SK-N-SH (cell line): ENCODE data around the gene FDX2. TPM values are rescaled to one million over a fixed set of nuclear protein-coding genes. Genes with fewer than 3 reads are reported as not detected.

Source experiments
- CTCF ChIA-PET: fragments of 300-600, 350-600 bp; formaldehyde crosslinking; extraction: SDS; loops from one replicate; lab custom pipeline; 2021; lab: Yijun Ruan, JAX
- POLR2A ChIA-PET: fragments of 350-600 bp; sonication (Branson Sonifier 250); formaldehyde crosslinking; extraction: SDS; loops from one replicate; lab custom pipeline; 2020; ENCODE audit warnings: antibody characterized with exemption, inconsistent platforms; lab: Yijun Ruan, JAX
- DNase-seq: peaks from one replicate; pipeline ENCODE4 v3.0.0; 2012
- H2AFZ ChIP-seq: fragments of 200-600 bp; sonication (generic); 2 replicates; pipeline ENCODE4 v1.8.1; 2016; ENCODE audit warnings: antibody characterized with exemption, mild to moderate bottlenecking, low read depth
- H3F3A ChIP-seq: fragments of 200-600 bp; sonication (generic); replicated peaks from 2 replicates; pipeline ENCODE3; 2016; ENCODE audit warnings: antibody characterized with exemption, mild to moderate bottlenecking; ENCODE audit not compliant: insufficient read depth
- H3K27ac ChIP-seq, 2 experiments: fragments of 200-500 bp in 1 of 2; fragments of 200-600 bp in 1 of 2; sonication (Bioruptor generic) in 1 of 2; sonication (generic), shearing (Covaris generic) in 1 of 2; 2 replicates each; pipeline versions ENCODE4 v1.5.1 to v1.6.1; 2014 to 2016; ENCODE audit warnings: low read depth in 2 of 2, inconsistent platforms in 1 of 2, low read length in 1 of 2, mild to moderate bottlenecking in 1 of 2, mixed read lengths in 1 of 2
- H3K27me3 ChIP-seq: fragments of 200-600 bp; sonication (generic), shearing (Covaris generic); 2 replicates; pipeline ENCODE4 v1.6.1; 2016; ENCODE audit warnings: mixed run types; ENCODE audit not compliant: insufficient read depth
- H3K36me3 ChIP-seq, 2 experiments: fragments of 200-500 bp in 1 of 2; fragments of 200-600 bp in 1 of 2; sonication (Bioruptor generic) in 1 of 2; sonication (generic) in 1 of 2; replicated peaks in 1 of 2; 2 replicates each; pipeline versions ENCODE3 to v1.5.1; 2014 to 2016; ENCODE audit warnings: low read length in 1 of 2, mild to moderate bottlenecking in 1 of 2; ENCODE audit not compliant: insufficient read depth in 2 of 2, control insufficient read depth in 1 of 2
- H3K4me1 ChIP-seq, 2 experiments: fragments of 200-500 bp in 1 of 2; fragments of 200-600 bp in 1 of 2; sonication (Bioruptor generic) in 1 of 2; sonication (generic), shearing (Covaris generic) in 1 of 2; 2 replicates each; pipeline versions ENCODE4 v1.5.1 to v1.6.1; 2014 to 2016; ENCODE audit warnings: low read depth in 1 of 2, low read length in 1 of 2, mixed run types in 1 of 2; ENCODE audit not compliant: insufficient read depth in 2 of 2, control insufficient read depth in 1 of 2
- H3K4me2 ChIP-seq: fragments of 200-600 bp; sonication (generic), shearing (Covaris generic); 2 replicates; pipeline ENCODE4 v1.6.1; 2017; ENCODE audit warnings: mixed run types
- H3K4me3 ChIP-seq, 2 experiments: fragments of 200-500 bp in 1 of 2; fragments of 200-600 bp in 1 of 2; sonication (Bioruptor generic) in 1 of 2; sonication (generic), shearing (Covaris generic) in 1 of 2; 2 replicates each; pipeline versions ENCODE4 v1.5.1 to v1.8.1; 2014 to 2016; ENCODE audit warnings: low read depth in 2 of 2, inconsistent platforms in 1 of 2, low read length in 1 of 2, mild to moderate bottlenecking in 1 of 2, mixed read lengths in 1 of 2, moderate library complexity in 1 of 2
- H3K79me2 ChIP-seq: fragments of 200-600 bp; sonication (generic); 2 replicates; pipeline ENCODE4 v1.8.1; 2017; ENCODE audit warnings: mild to moderate bottlenecking; ENCODE audit not compliant: insufficient read depth
- H3K9ac ChIP-seq: fragments of 200-600 bp; sonication (generic); 2 replicates; pipeline ENCODE4 v1.6.1; 2017; ENCODE audit warnings: mixed run types
- H3K9me2 ChIP-seq: fragments of 200-600 bp; sonication (generic); 2 replicates; pipeline ENCODE4 v1.6.1; 2017; ENCODE audit warnings: mixed run types
- H3K9me3 ChIP-seq: fragments of 200-600 bp; sonication (generic); 2 replicates; pipeline ENCODE4 v1.6.1; 2017; ENCODE audit warnings: mixed run types, mild to moderate bottlenecking, moderate library complexity
- H4K20me1 ChIP-seq: fragments of 200-600 bp; sonication (generic); 2 replicates; pipeline ENCODE4 v1.6.1; 2017; ENCODE audit warnings: mild to moderate bottlenecking, mixed run types; ENCODE audit not compliant: insufficient read depth
- ELF1 ChIP-seq: IDR thresholded peaks from 2 replicates; pipeline ENCODE4 v1.4.0; 2012
- EP300 ChIP-seq, 2 experiments: IDR thresholded peaks; 2 replicates each; pipeline versions ENCODE4 v1.4.0 to v1.6.1; 2012; ENCODE audit warnings: borderline replicate concordance in 1 of 2, low read depth in 1 of 2, low read length in 1 of 2
- FOXJ3 ChIP-seq: sonication (generic); formaldehyde crosslinking; IDR thresholded peaks from 2 replicates; pipeline ENCODE4 v1.5.1; 2020; ENCODE audit warnings: mild to moderate bottlenecking, missing genetic modification reagents
- GATA2 ChIP-seq: sonication (generic); formaldehyde crosslinking; IDR thresholded peaks from 2 replicates; pipeline ENCODE4 v1.5.0; 2020; ENCODE audit warnings: mild to moderate bottlenecking, missing genetic modification reagents
- MEF2A ChIP-seq: IDR thresholded peaks from 2 replicates; pipeline ENCODE4 v1.4.0; 2012; ENCODE audit warnings: low read depth, borderline replicate concordance
- NFIC ChIP-seq: IDR thresholded peaks from 2 replicates; pipeline ENCODE4 v1.4.0; 2012; ENCODE audit warnings: borderline replicate concordance
- RAD21 ChIP-seq: IDR thresholded peaks from 2 replicates; pipeline ENCODE4 v1.6.1; 2012; ENCODE audit warnings: mild to moderate bottlenecking, low read length
- SIN3A ChIP-seq: IDR thresholded peaks from 2 replicates; pipeline ENCODE4 v1.6.1; 2012; ENCODE audit warnings: low read depth, mild to moderate bottlenecking, low read length, moderate library complexity, borderline replicate concordance
- TCF12 ChIP-seq: IDR thresholded peaks from 2 replicates; pipeline ENCODE4 v1.4.0; 2012
- TEAD4 ChIP-seq: IDR thresholded peaks from 2 replicates; pipeline ENCODE4 v1.4.0; 2012; ENCODE audit warnings: mild to moderate bottlenecking, borderline replicate concordance; ENCODE audit not compliant: insufficient read depth
- YY1 ChIP-seq: IDR thresholded peaks from 2 replicates; pipeline ENCODE4 v1.4.0; 2012; ENCODE audit warnings: low read depth, mild to moderate bottlenecking
- WGBS: methylation state at CpG from one replicate; pipeline ENCODE4 v1.1.6; 2017; ENCODE audit warnings: low lambda C conversion rate; 5-methylcytosine and 5-hydroxymethylcytosine counted together
- polyA plus RNA-seq, 3 experiments: library from polyadenylated mRNA; depleted of rRNA; stranded (reverse); fragments of >200 nt; gene quantifications; 2 replicates each; pipeline ENCODE4 v1.2.3, GENCODE V29; 2012
- TF ChIP-seq, protein P1 (sequence below): IDR thresholded peaks from 2 replicates; pipeline ENCODE4 v1.4.0; 2012; ENCODE audit warnings: low read depth, borderline replicate concordance
- TF ChIP-seq, protein P2 (sequence below): IDR thresholded peaks from 2 replicates; pipeline ENCODE4 v1.4.0; 2012; ENCODE audit warnings: low read depth
- TF ChIP-seq, protein P3 (sequence below): fragments of 150-350 bp; IDR thresholded peaks from 2 replicates; pipeline ENCODE4 v1.6.1; 2017; ENCODE audit warnings: antibody characterized with exemption, low read length, low read depth, borderline replicate concordance
- TF ChIP-seq, protein P4 (sequence below): IDR thresholded peaks from 2 replicates; pipeline ENCODE4 v1.6.1; 2012; ENCODE audit warnings: mild to moderate bottlenecking, low read depth, low read length, moderate library complexity
- TF ChIP-seq, protein P5 (sequence below): IDR thresholded peaks from 2 replicates; pipeline ENCODE4 v1.4.0; 2012; ENCODE audit warnings: low read depth, borderline replicate concordance
- TF ChIP-seq, protein P6 (sequence below): fragments of 150-350 bp; IDR thresholded peaks from 2 replicates; pipeline ENCODE4 v1.6.1; 2016; ENCODE audit warnings: mild to moderate bottlenecking, low read depth, low read length

Gene FDX2
- polyA plus RNA-seq, 1 of the 3 experiments (the other 2 are of a cell fraction), result 45.8 TPM

DNA sequence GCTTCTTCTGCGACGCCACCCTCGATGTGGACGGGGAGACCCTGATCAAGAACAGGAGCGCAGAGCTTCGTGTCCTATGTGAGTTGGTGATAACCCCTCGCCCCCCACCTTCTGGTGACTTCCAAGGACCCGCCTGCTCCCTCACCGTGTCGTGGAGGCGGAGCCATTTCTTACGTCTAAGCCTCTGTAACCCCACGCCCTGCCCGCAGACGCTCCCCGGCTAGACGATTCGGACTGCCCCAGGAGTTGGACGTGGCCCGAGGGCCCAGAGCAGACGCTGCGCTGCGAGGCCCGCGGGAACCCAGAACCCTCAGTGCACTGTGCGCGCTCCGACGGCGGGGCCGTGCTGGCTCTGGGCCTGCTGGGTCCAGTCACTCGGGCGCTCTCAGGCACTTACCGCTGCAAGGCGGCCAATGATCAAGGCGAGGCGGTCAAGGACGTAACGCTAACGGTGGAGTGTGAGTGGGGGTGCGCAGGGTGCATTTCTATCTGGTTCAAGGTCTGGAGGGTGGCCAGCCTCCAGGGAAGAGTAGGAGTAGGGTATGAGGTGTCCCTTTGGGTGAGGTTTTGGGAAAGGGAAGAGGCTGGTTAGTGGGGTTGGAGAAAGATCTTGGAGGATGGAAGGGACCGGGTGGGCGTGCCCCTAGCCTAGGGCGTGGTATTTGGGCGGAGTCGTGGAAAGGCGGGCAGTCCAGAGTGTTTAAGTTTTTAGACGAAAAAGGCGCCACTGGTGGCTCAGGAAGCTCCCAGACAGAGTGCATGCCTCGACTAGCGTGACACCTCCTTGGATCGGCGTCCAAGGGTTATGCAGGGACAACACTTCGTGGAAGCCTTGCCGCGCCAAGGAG lies 22.8 kb downstream of the FDX2 start:
- ChIA-PET POLR2A (interaction anchor here (0.7 kb wide), 1 partner anchor 67 kb away, joined by 3 read pairs; no protein-coding TSS in a partner anchor), CTCF (interaction anchor here (0.9 to 2.9 kb wide), 5 partner anchors 22 to 132 kb away, joined by 3 to 21 read pairs (median 6); partner anchors contain the start of gene ICAM1)
- H3K9ac ChIP-seq, result no peak overlapping the region
- DNase-seq, result no peak
- H3F3A ChIP-seq, result peaks cover 3% of the 10 kb centered on the region
- peaks cover 0 to 39% of the 10 kb centered on the region in 2 experiments; a peak in 1 of 4 replicates for H3K4me1 ChIP-seq
- peak overlapping the region; percentile 98 for H3K4me2 ChIP-seq
- no peaks in the 10 kb centered on the region for H3K36me3 ChIP-seq
- WGBS, result 53% methylated on average over 28 of the region's 56 CpGs
- H3K9me2 ChIP-seq, result no peaks in the 10 kb centered on the region
- H3K27ac ChIP-seq, result no peak overlapping the region
- peak overlapping the region; percentile 45 to 77; a peak in 3 of 4 replicates for H3K4me3 ChIP-seq
- H3K27me3 ChIP-seq, result no peaks in the 10 kb centered on the region; the same call in 1 of the 2 replicates
- TF ChIP-seq TEAD4 (no peak), RAD21 (no peak), SIN3A (no peak), MEF2A (no peak), FOXJ3 (no peak), YY1 (no peak), ELF1 (no peak), NFIC (no peak), EP300 (IDR thresholded peaks at IDR 0.05; ENCODE audit: borderline replicate concordance in 1 of 2, low read depth in 1 of 2, low read length in 1 of 2) (no peak), TCF12 (no peak), GATA2 (no peak)
- TF ChIP-seq, protein P1, sequence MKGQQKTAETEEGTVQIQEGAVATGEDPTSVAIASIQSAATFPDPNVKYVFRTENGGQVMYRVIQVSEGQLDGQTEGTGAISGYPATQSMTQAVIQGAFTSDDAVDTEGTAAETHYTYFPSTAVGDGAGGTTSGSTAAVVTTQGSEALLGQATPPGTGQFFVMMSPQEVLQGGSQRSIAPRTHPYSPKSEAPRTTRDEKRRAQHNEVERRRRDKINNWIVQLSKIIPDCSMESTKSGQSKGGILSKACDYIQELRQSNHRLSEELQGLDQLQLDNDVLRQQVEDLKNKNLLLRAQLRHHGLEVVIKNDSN, result no peak
- TF ChIP-seq, protein P2, sequence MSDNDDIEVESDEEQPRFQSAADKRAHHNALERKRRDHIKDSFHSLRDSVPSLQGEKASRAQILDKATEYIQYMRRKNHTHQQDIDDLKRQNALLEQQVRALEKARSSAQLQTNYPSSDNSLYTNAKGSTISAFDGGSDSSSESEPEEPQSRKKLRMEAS, result no peak
- TF ChIP-seq, protein P3, sequence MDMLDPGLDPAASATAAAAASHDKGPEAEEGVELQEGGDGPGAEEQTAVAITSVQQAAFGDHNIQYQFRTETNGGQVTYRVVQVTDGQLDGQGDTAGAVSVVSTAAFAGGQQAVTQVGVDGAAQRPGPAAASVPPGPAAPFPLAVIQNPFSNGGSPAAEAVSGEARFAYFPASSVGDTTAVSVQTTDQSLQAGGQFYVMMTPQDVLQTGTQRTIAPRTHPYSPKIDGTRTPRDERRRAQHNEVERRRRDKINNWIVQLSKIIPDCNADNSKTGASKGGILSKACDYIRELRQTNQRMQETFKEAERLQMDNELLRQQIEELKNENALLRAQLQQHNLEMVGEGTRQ, result no peak
- TF ChIP-seq, protein P4, sequence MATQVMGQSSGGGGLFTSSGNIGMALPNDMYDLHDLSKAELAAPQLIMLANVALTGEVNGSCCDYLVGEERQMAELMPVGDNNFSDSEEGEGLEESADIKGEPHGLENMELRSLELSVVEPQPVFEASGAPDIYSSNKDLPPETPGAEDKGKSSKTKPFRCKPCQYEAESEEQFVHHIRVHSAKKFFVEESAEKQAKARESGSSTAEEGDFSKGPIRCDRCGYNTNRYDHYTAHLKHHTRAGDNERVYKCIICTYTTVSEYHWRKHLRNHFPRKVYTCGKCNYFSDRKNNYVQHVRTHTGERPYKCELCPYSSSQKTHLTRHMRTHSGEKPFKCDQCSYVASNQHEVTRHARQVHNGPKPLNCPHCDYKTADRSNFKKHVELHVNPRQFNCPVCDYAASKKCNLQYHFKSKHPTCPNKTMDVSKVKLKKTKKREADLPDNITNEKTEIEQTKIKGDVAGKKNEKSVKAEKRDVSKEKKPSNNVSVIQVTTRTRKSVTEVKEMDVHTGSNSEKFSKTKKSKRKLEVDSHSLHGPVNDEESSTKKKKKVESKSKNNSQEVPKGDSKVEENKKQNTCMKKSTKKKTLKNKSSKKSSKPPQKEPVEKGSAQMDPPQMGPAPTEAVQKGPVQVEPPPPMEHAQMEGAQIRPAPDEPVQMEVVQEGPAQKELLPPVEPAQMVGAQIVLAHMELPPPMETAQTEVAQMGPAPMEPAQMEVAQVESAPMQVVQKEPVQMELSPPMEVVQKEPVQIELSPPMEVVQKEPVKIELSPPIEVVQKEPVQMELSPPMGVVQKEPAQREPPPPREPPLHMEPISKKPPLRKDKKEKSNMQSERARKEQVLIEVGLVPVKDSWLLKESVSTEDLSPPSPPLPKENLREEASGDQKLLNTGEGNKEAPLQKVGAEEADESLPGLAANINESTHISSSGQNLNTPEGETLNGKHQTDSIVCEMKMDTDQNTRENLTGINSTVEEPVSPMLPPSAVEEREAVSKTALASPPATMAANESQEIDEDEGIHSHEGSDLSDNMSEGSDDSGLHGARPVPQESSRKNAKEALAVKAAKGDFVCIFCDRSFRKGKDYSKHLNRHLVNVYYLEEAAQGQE, result no peak
- TF ChIP-seq, protein P5, sequence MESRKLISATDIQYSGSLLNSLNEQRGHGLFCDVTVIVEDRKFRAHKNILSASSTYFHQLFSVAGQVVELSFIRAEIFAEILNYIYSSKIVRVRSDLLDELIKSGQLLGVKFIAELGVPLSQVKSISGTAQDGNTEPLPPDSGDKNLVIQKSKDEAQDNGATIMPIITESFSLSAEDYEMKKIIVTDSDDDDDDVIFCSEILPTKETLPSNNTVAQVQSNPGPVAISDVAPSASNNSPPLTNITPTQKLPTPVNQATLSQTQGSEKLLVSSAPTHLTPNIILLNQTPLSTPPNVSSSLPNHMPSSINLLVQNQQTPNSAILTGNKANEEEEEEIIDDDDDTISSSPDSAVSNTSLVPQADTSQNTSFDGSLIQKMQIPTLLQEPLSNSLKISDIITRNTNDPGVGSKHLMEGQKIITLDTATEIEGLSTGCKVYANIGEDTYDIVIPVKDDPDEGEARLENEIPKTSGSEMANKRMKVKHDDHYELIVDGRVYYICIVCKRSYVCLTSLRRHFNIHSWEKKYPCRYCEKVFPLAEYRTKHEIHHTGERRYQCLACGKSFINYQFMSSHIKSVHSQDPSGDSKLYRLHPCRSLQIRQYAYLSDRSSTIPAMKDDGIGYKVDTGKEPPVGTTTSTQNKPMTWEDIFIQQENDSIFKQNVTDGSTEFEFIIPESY, result no peak
- TF ChIP-seq, protein P6, sequence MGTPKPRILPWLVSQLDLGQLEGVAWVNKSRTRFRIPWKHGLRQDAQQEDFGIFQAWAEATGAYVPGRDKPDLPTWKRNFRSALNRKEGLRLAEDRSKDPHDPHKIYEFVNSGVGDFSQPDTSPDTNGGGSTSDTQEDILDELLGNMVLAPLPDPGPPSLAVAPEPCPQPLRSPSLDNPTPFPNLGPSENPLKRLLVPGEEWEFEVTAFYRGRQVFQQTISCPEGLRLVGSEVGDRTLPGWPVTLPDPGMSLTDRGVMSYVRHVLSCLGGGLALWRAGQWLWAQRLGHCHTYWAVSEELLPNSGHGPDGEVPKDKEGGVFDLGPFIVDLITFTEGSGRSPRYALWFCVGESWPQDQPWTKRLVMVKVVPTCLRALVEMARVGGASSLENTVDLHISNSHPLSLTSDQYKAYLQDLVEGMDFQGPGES, result no peak
- H2AFZ ChIP-seq, result no peak overlapping the region
- H3K9me3 ChIP-seq, result no peaks in the 10 kb centered on the region
- no peaks in the 10 kb centered on the region for H3K79me2 ChIP-seq
- H4K20me1 ChIP-seq, result no peaks in the 10 kb centered on the region
